NT2/D1 (cell line): Measurements from ENCODE around the gene PSMB8.

ENCODE experiments used
- SUZ12 ChIP-seq: IDR thresholded peaks from 2 replicates; pipeline ENCODE4 v1.6.1; 2011; ENCODE audit not compliant: insufficient read length, insufficient read depth; ENCODE audit errors: extremely low read depth
- YY1 ChIP-seq: IDR thresholded peaks from 2 replicates; pipeline ENCODE4 v1.6.1; 2011; ENCODE audit not compliant: insufficient read length, insufficient read depth

GRCh38 chr6:32867554-32868256 lies 23.9 kb upstream of the PSMB8 start:
- TF ChIP-seq YY1, result no peak
- no peak for TF ChIP-seq SUZ12
